Lower lobe of right lung (tissue), 2 donors: ENCODE data around the gene AARSD1. TPM values are rescaled to one million over a fixed set of nuclear protein-coding genes. Genes with fewer than 3 reads are reported as not detected.
A peak's percentile ranks its signal among the peaks of the same experiment; 100 is the strongest.

Source experiments
- ATAC-seq, 2 donors: fragments of 200-7000 bp; cut with Tn5 transposase; one replicate each; pipeline ENCODE4 v1.9.1; 2020 to 2022; ENCODE audit warnings: mild to moderate bottlenecking in 2 of 2, moderate library complexity in 2 of 2
- DNase-seq: peaks from one replicate; pipeline ENCODE4 v3.0.0-alpha.2; 2020
- H3K27ac ChIP-seq: fragments of 200-600 bp; one replicate; pipeline ENCODE4 v1.8.0; 2022
- H3K27me3 ChIP-seq: fragments of 200-600 bp; one replicate; pipeline ENCODE4 v1.8.0; 2022; ENCODE audit warnings: low read depth
- H3K36me3 ChIP-seq: fragments of 200-600 bp; one replicate; pipeline ENCODE4 v1.8.0; 2022; ENCODE audit warnings: mild to moderate bottlenecking
- H3K4me1 ChIP-seq: fragments of 200-600 bp; one replicate; pipeline ENCODE4 v1.8.0; 2022
- H3K4me3 ChIP-seq: fragments of 200-600 bp; one replicate; pipeline ENCODE4 v1.8.0; 2022; ENCODE audit warnings: mild to moderate bottlenecking
- H3K9me3 ChIP-seq: fragments of 200-600 bp; one replicate; pipeline ENCODE4 v1.8.0; 2022
- intact Hi-C: fragments of 100-400 bp; cut with DNase I; formaldehyde crosslinking; loops from one replicate; pipeline ENCODE4 v1.11.0; 2022
- total RNA-seq: library from RNA; stranded (reverse); fragmentation: NEBNext Ultra II Directional; extraction: Animal tissue kit (Norgen Biotek cat#: 25700); gene quantifications from one replicate; pipeline ENCODE4 v1.2.1, GENCODE V29; 2021
- TF ChIP-seq, protein P1 (sequence below): fragments of 200-600 bp; IDR thresholded peaks from one replicate; pipeline ENCODE4 v1.8.0; 2022; ENCODE audit warnings: antibody characterized with exemption, mild to moderate bottlenecking
- donor health status: DM: no; HTN: yes; CAD: no; lungs with severe emphysema.

The AARSD1 gene
- total RNA-seq, 1 donor from 2014 or later = 25.2 TPM

DNA sequence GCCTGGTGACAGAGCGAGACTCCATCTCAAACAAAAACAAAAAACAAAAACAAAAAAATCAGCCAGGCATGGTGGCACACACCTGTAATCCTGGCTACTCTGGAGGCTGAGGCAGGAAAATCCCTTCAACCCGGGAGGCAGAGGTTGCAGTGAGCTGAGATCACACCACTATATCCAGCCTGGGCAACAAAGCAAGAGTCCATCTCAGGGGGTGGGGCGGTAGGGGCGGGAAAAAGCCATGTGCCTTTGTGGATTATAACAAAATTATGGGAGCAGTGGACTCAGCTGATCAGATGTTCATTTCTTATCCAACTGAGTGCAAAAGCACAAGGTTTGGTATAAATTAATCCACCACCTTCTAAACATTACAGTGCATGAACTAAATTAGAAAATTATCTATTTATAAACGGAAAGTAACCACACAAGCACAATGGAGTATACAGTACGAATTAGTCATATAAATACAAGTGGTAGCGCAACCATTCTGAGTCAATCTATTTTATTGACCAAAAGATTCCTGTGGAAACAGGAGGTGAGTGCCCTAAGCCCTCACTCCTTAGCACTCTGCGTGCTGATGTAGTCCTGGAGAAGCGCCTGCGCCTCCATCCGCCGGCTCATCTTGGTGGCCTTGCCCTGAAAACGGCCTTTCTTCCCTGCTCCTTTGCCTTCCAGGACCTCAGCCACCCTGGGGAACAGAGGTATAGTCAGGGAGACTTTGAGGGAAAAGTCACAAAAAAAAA lies 14.0 kb downstream of the AARSD1 start:
- H3K4me3 ChIP-seq = no peak overlapping the region
- H3K27me3 ChIP-seq = no peaks in the 10 kb centered on the region
- TF ChIP-seq, protein P1, sequence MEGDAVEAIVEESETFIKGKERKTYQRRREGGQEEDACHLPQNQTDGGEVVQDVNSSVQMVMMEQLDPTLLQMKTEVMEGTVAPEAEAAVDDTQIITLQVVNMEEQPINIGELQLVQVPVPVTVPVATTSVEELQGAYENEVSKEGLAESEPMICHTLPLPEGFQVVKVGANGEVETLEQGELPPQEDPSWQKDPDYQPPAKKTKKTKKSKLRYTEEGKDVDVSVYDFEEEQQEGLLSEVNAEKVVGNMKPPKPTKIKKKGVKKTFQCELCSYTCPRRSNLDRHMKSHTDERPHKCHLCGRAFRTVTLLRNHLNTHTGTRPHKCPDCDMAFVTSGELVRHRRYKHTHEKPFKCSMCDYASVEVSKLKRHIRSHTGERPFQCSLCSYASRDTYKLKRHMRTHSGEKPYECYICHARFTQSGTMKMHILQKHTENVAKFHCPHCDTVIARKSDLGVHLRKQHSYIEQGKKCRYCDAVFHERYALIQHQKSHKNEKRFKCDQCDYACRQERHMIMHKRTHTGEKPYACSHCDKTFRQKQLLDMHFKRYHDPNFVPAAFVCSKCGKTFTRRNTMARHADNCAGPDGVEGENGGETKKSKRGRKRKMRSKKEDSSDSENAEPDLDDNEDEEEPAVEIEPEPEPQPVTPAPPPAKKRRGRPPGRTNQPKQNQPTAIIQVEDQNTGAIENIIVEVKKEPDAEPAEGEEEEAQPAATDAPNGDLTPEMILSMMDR = no peak
- H3K4me1 ChIP-seq = no peaks in the 10 kb centered on the region
- no peaks in the 10 kb centered on the region for H3K9me3 ChIP-seq
- DNase-seq (no peak), ATAC-seq (no peak)
- intact Hi-C loops = no loop called here
- H3K36me3 ChIP-seq = peaks cover 72% of the 10 kb centered on the region
- no peak overlapping the region for H3K27ac ChIP-seq

DNA sequence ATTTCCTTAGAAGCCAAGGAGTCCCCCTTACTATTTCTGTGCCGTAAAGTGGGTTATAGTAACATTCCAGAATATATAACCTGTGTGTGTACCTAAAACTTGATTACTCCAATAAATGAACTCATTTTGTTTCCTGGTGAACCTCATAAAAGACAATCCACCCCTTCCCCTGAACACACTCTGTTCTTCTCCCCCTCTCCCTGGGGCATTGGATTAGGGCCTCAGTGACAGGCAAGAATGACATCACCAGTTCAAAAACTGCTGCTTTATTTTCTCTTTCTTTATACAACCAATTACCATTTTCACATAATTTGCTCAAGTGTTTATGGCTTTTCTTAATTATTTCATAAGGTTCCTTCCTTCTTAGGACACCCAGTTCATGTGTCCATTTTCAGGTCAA lies 17.4 kb downstream of the AARSD1 start:
- Histone ChIP-seq H3K9me3 (no peaks in the 10 kb centered on the region), H3K27ac (no peak overlapping the region), H3K4me1 (no peaks in the 10 kb centered on the region), H3K27me3 (no peaks in the 10 kb centered on the region), H3K36me3 (peaks cover 38% of the 10 kb centered on the region), H3K4me3 (no peak overlapping the region)
- intact Hi-C loops = no loop called here
- DNase-seq = no peak
- TF ChIP-seq, protein P1 = no peak
- no peak for ATAC-seq

DNA sequence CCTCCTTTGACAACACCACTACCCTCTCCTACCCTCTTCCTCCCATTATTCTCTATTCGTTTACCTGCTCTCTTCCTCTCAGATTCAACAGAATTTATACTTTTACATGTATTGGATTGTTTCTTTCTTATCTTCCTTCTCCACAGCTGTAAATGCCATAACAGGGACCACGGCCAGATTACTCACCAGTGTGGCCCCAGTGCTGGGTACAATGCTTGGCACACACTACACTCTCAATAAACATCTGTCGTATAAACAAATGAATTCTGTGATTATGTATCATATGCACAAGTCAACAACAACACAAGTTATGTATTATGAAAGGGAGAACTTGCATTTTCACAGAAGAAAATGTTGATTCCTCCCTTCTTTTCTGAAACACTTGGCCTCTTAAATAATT lies 20.0 kb downstream of the AARSD1 start:
- H3K4me3 ChIP-seq = no peak overlapping the region
- H3K36me3 ChIP-seq = peaks cover 12% of the 10 kb centered on the region
- H3K4me1 ChIP-seq = no peaks in the 10 kb centered on the region
- DNase-seq (no peak), ATAC-seq (no peak)
- H3K27ac ChIP-seq = no peak overlapping the region
- no peaks in the 10 kb centered on the region for H3K27me3 ChIP-seq
- intact Hi-C loops = no loop called here
- no peaks in the 10 kb centered on the region for H3K9me3 ChIP-seq
- TF ChIP-seq, protein P1 = no peak

DNA sequence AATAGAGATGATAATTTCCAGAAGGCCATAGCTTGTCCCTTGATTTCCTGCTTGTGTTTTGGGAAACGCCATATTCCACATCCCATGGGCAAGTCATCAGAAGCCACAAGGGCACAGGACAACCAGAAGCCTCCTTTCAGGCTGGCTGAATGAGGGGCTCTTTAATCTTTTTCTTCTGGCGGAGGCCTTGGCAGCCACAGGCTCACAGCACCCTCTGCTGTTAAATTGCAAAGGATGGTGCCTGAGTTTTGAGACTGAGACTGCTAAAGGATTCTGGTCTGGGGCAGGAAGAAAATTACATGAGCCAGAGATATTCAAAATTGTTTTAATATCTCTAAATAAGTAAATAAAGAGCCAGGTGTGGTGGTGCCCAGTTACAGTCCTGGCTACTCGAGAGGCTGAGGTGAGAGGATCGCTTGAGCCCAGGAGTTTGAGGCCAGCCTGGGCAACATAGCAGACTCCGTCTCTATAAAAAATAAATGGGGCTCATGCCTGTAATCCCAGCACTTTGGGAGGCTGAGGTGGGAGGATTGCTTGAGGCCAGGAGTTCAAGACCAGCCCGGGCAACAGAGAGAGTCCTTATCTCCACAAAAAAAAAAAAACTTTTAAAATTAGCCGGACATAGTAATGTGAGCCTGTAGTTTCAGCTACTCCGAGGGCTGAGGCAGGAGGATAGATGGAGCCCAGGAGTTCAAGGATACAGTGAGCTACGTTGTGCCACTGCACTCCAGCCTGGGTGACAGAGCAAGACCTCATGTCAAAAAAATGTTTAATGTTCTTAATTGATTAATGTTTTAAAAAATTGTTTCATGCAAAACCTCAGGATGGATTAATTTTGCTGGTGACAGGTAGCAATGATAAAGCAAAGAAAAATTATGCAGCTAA lies 26.3 kb downstream of the AARSD1 start:
- Histone ChIP-seq H3K27me3 (no peaks in the 10 kb centered on the region), H3K4me1 (no peaks in the 10 kb centered on the region), H3K4me3 (no peak overlapping the region), H3K36me3 (no peaks in the 10 kb centered on the region), H3K9me3 (no peaks in the 10 kb centered on the region), H3K27ac (no peak overlapping the region)
- peak; percentile 69 to 77 for ATAC-seq
- intact Hi-C loops = loop anchor here (10.0 kb wide), 1 partner anchor 93 kb away; the partner anchor contains the start of gene AOC2
- DNase-seq = no peak
- TF ChIP-seq, protein P1 = peak; percentile 64

DNA sequence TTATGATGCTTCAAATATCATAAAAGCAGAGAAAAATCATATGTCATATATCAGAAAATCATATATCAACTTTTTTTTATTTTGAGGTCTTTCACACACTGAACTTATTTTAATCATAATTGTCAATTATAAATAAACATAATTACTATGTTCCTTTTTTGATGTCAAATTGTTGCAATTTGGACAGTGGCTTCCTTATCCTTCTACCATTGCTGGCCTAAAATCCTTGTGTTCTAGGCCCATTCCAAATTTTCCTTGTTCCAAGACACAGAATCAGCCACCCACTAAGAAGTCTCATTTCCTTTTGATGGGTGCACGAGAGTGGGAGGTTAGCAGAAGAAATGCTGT lies 34.8 kb downstream of the AARSD1 start:
- Histone ChIP-seq H3K9me3 (no peaks in the 10 kb centered on the region), H3K4me3 (no peak overlapping the region), H3K4me1 (peaks cover 28% of the 10 kb centered on the region), H3K27ac (peak overlapping the region; percentile 69), H3K27me3 (no peaks in the 10 kb centered on the region), H3K36me3 (no peaks in the 10 kb centered on the region)
- no peak for ATAC-seq
- DNase-seq = no peak
- TF ChIP-seq, protein P1 = no peak
- intact Hi-C loops = no loop called here
